Measurements from ENCODE around the gene TCF7L2.
"Not testable (repeated sequence)": the region's sequence is repeated elsewhere in the genome, so short reads cannot be mapped to it uniquely, and the experiment has no call there.

TCF7L2 gene

DNA sequence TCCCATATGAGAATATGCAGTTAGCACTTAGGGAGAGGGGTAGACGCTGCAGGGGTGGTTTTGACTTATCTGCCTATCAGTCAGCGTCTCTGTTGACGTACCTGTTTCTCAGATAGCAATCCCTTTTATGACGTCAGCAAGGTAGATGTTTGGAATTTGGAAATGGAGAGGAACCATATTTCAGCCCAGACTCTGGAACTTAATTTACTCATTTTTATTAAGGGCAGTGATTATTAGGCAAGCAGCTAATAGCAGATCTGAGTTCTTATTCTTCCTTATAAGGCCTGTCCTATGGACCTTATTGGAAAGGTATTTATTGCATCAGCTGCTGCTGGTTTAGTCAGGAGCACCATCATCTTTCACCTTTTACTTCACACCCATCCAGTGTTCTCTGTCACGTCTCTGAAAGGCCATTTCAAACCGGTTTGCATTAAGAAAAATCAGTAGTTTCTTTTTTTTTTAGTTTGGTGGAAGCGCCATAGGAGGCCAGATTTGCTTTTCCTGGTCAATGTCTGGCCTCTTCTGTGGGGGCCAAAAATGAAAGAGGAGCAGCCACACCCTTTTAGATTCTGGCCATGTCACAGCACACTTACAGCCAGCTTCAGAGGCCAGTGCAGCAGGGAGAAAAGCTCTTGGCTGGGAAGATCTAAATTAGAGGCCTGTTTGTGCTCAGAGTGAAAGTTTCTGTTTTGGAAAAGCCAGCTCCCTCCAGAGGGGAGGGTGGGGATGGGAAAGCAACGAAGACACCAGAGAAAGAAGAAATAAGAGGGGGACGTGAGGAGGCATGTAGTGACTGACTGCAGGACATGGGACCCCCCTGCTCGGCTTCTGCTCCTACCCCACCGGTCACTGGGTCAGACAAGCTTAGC, 146.3 kb downstream of the TCF7L2 start:
- H3K36me3 ChIP-seq (ENCODE audit: control insufficient read depth in 1 of 2, insufficient read depth in 2 of 2, low read length in 2 of 2) = peaks cover 4 to 15% of the 10 kb centered on the region in 2 donors
- H3K9me3 ChIP-seq (ENCODE audit: control insufficient read depth in 1 of 2, low read length in 2 of 2) = no peaks in the 10 kb centered on the region
- peak overlapping the region; percentile 5 for H3K27ac ChIP-seq (ENCODE audit: low read depth, low read length)
- peak overlapping the region in 1 of 2 donors; percentile 10 for H3K9ac ChIP-seq (ENCODE audit: low read depth in 1 of 2, low read length in 2 of 2)
- no peak overlapping the region for H3K4me3 ChIP-seq (ENCODE audit: low read depth in 1 of 2, low read length in 2 of 2)
- H3K4me1 ChIP-seq (ENCODE audit: control insufficient read depth in 1 of 2, insufficient read depth in 2 of 2, low read length in 2 of 2) = peaks cover 40 to 50% of the 10 kb centered on the region in 2 donors
- H3K27me3 ChIP-seq (ENCODE audit: control insufficient read depth in 1 of 2, insufficient read depth in 2 of 2, low read length in 2 of 2) = no peaks in the 10 kb centered on the region

DNA sequence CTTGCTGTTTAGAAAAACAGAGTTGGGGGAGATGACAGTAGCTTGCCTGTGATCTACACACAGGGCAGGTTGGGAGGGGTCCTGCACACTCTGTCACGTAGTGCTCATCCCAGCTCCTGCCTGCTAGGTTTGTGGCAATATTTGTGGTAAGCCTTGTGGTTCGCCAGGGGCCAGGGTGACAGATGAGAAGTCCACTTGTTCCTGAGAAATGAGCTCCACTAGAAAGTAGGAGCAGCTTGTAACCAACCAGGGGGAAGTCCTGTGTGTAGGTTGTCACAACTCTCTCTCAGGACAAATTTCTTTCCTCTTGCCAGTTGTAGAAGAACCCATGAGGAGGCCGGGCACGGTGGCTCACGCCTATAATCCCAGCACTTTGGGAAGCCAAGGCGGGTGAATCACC, 147.0 kb downstream of the TCF7L2 start:
- Histone ChIP-seq H3K4me1 (ENCODE audit: control insufficient read depth in 1 of 2, insufficient read depth in 2 of 2, low read length in 2 of 2) (peaks cover 34 to 44% of the 10 kb centered on the region in 2 donors), H3K9me3 (ENCODE audit: control insufficient read depth in 1 of 2, low read length in 2 of 2) (no peaks in the 10 kb centered on the region), H3K36me3 (ENCODE audit: control insufficient read depth in 1 of 2, insufficient read depth in 2 of 2, low read length in 2 of 2) (peaks cover 4 to 15% of the 10 kb centered on the region in 2 donors), H3K27ac (ENCODE audit: low read depth, low read length) (peak overlapping the region; percentile 5), H3K9ac (ENCODE audit: low read depth in 1 of 2, low read length in 2 of 2) (peak overlapping the region in 1 of 2 donors; percentile 10), H3K4me3 (ENCODE audit: low read depth in 1 of 2, low read length in 2 of 2) (no peak overlapping the region), H3K27me3 (ENCODE audit: control insufficient read depth in 1 of 2, insufficient read depth in 2 of 2, low read length in 2 of 2) (no peaks in the 10 kb centered on the region)

DNA sequence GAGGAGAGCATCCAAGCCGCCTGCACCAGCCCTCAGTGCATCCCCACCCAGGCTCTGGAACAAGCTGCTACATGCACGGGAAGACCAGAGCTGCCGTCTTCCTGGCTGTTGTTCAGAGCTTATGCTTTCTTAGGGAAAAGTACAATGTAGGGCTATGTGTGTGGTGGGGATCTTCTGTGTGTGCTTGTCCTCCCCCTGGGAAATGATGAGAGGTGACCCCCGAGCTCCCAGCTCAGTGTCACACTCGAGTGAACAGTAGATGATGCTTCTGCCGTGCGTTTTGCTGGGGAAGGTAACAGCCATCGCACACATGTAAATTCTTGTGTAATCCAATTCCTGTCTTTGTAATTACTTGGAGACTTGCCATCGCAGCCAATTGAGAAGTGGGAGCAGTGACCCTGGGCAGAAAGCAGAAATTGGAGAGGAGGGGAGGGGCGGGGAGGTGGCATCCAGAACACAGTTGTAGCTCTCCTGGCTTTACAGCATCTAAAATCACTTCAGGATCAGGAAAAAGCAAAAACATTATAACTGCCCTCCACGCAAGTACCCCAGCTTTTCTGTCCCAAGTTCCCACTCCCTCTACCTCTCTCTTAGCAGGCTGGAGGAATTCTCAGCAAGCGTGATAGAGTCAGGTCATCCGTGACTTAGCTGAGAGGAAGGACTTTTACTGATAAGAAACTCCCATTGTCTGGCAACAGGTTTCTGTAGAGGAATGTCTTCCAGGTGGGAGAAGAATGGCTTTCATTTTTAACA, 149.6 kb downstream of the TCF7L2 start:
- Histone ChIP-seq H3K9me3 (ENCODE audit: control insufficient read depth in 1 of 2, low read length in 2 of 2) (no peaks in the 10 kb centered on the region), H3K4me3 (ENCODE audit: low read depth in 1 of 2, low read length in 2 of 2) (no peak overlapping the region), H3K27me3 (ENCODE audit: control insufficient read depth in 1 of 2, insufficient read depth in 2 of 2, low read length in 2 of 2) (no peaks in the 10 kb centered on the region), H3K9ac (ENCODE audit: low read depth in 1 of 2, low read length in 2 of 2) (no peak overlapping the region), H3K27ac (ENCODE audit: low read depth, low read length) (no peak overlapping the region), H3K4me1 (ENCODE audit: control insufficient read depth in 1 of 2, insufficient read depth in 2 of 2, low read length in 2 of 2) (peaks cover 19 to 30% of the 10 kb centered on the region in 2 donors), H3K36me3 (ENCODE audit: control insufficient read depth in 1 of 2, insufficient read depth in 2 of 2, low read length in 2 of 2) (peaks cover 4 to 16% of the 10 kb centered on the region in 2 donors)

DNA sequence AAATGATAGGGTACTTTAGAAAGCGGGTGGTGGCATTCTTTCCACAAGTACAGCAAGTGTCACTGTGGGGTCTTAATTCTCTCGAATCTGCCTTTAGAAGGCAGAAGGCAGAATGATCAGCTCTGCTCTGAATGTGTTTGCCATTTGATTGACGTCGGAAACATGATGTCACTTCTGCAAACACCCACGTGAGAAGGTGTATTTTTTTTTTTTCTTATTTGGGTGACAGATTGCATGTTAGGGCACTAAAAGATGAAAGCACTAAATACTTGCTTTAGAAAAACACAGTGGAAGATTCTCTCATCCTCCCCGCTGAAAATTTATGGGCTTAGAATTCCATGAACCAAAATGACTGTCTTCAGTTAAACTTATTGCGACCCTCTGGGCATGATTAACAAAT, 150.2 kb downstream of the TCF7L2 start:
- no peaks in the 10 kb centered on the region for H3K27me3 ChIP-seq (ENCODE audit: control insufficient read depth in 1 of 2, insufficient read depth in 2 of 2, low read length in 2 of 2)
- H3K36me3 ChIP-seq (ENCODE audit: control insufficient read depth in 1 of 2, insufficient read depth in 2 of 2, low read length in 2 of 2) = peaks cover 4 to 21% of the 10 kb centered on the region in 2 donors
- H3K9me3 ChIP-seq (ENCODE audit: control insufficient read depth in 1 of 2, low read length in 2 of 2) = no peaks in the 10 kb centered on the region
- no peak overlapping the region for H3K9ac ChIP-seq (ENCODE audit: low read depth in 1 of 2, low read length in 2 of 2)
- H3K27ac ChIP-seq (ENCODE audit: low read depth, low read length) = no peak overlapping the region
- H3K4me1 ChIP-seq (ENCODE audit: control insufficient read depth in 1 of 2, insufficient read depth in 2 of 2, low read length in 2 of 2) = peaks cover 19 to 29% of the 10 kb centered on the region in 2 donors
- H3K4me3 ChIP-seq (ENCODE audit: low read depth in 1 of 2, low read length in 2 of 2) = no peak overlapping the region

DNA sequence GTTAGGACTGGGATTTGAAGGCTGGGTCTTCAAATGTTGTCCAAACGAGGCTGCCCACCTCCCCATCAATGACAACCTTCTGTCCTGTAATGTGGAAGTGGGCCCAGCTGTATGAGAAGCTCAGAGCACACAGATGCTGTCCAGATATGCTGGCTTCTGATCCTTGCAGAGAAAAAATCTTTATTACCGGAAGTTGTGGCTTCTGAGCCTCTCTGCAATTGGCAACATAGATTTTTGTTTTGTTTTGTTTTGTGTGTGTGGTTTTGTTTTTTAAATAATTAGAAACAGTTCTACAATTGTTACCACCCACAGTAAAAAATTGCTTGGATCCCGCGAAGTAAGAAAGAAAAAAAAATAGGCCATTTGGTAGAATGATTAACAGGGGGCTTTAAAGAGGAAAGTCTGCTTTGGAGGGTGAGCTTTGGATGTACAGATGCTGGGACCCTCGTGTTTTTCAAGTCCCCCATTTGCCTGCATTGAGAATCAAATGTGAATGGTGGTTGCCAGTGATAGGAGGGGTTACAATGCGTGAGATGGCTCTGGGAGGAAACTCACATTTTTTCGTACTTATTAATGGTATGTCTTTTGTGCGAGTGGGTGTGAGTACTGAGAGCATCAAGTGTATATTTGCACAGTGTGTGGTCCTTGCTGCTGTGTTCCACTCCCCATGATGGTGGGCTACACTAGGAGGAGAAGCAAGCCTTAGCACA, 153.2 kb downstream of the TCF7L2 start:
- Histone ChIP-seq H3K9ac (ENCODE audit: low read depth in 1 of 2, low read length in 2 of 2) (no peak overlapping the region), H3K4me3 (ENCODE audit: low read depth in 1 of 2, low read length in 2 of 2) (no peak overlapping the region), H3K9me3 (ENCODE audit: control insufficient read depth in 1 of 2, low read length in 2 of 2) (no peaks in the 10 kb centered on the region), H3K36me3 (ENCODE audit: control insufficient read depth in 1 of 2, insufficient read depth in 2 of 2, low read length in 2 of 2) (peaks cover 4 to 23% of the 10 kb centered on the region in 2 donors), H3K27ac (ENCODE audit: low read depth, low read length) (no peak overlapping the region), H3K4me1 (ENCODE audit: control insufficient read depth in 1 of 2, insufficient read depth in 2 of 2, low read length in 2 of 2) (peaks cover 9 to 11% of the 10 kb centered on the region in 2 donors), H3K27me3 (ENCODE audit: control insufficient read depth in 1 of 2, insufficient read depth in 2 of 2, low read length in 2 of 2) (no peaks in the 10 kb centered on the region)

DNA sequence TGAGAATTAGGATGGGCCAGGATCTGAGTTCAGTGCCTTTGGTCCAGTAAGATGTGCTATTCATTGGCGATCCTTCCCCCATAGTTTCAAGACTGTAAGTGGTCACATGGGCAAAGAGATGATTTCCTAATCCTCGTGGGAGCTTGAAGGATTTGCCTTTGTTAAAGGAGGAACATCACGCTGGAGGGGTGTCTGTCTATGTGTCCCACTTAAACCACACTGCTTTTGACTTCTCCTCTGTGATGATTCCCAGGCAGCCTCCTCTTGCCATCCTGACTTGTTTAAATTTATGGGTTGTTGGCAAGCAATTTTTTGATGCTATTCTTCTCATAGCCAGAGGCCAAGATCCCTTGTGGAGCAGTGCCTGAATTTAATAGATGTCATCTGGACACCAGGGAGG, 154.0 kb downstream of the TCF7L2 start:
- no peak overlapping the region for H3K4me3 ChIP-seq (ENCODE audit: low read depth in 1 of 2, low read length in 2 of 2)
- H3K27ac ChIP-seq (ENCODE audit: low read depth, low read length) = no peak overlapping the region
- H3K9ac ChIP-seq (ENCODE audit: low read depth in 1 of 2, low read length in 2 of 2) = no peak overlapping the region
- peaks cover 9 to 11% of the 10 kb centered on the region in 2 donors for H3K4me1 ChIP-seq (ENCODE audit: control insufficient read depth in 1 of 2, insufficient read depth in 2 of 2, low read length in 2 of 2)
- H3K9me3 ChIP-seq (ENCODE audit: control insufficient read depth in 1 of 2, low read length in 2 of 2) = no peaks in the 10 kb centered on the region
- H3K27me3 ChIP-seq (ENCODE audit: control insufficient read depth in 1 of 2, insufficient read depth in 2 of 2, low read length in 2 of 2) = no peaks in the 10 kb centered on the region
- H3K36me3 ChIP-seq (ENCODE audit: control insufficient read depth in 1 of 2, insufficient read depth in 2 of 2, low read length in 2 of 2) = peaks cover 4 to 19% of the 10 kb centered on the region in 2 donors

DNA sequence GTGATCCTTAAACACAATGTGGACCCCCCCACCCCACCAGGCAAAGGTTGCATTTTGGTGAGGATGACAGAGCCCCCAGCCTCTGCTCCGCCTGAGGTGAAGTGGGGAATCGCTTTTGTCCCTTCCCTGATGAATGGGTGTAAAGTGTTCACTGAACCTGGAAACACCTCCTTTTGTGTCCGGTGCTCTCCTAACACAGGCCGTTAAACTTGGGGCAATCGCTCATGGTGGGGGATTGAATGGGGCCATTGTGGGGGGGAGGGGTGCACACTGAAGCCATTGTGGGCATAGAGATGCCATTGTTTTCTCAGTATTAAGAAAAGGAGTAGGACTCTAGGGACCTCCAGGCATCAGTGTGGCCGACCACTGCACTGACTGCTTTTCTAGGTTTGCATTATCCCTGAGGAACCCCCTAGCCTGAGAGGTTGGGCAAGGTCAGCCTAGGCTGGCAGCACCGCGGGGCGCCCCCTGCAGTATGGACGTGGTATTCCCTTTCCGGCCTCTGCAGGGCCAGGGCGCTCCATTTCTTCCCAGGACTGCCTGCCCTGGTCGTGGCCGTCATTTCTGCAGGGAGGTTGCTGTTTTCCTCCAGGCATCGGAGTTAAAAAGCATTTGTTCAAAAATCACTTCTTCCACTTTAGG, 158.3 kb downstream of the TCF7L2 start:
- peaks cover 0 to 10% of the 10 kb centered on the region in 2 donors for H3K36me3 ChIP-seq (ENCODE audit: control insufficient read depth in 1 of 2, insufficient read depth in 2 of 2, low read length in 2 of 2)
- H3K9me3 ChIP-seq (ENCODE audit: control insufficient read depth in 1 of 2, low read length in 2 of 2) = no peaks in the 10 kb centered on the region
- H3K4me1 ChIP-seq (ENCODE audit: control insufficient read depth in 1 of 2, insufficient read depth in 2 of 2, low read length in 2 of 2) = peaks cover 13 to 15% of the 10 kb centered on the region in 2 donors
- no peak overlapping the region for H3K9ac ChIP-seq (ENCODE audit: low read depth in 1 of 2, low read length in 2 of 2)
- no peaks in the 10 kb centered on the region for H3K27me3 ChIP-seq (ENCODE audit: control insufficient read depth in 1 of 2, insufficient read depth in 2 of 2, low read length in 2 of 2)
- no peak overlapping the region for H3K4me3 ChIP-seq (ENCODE audit: low read depth in 1 of 2, low read length in 2 of 2)
- no peak overlapping the region for H3K27ac ChIP-seq (ENCODE audit: low read depth, low read length)

DNA sequence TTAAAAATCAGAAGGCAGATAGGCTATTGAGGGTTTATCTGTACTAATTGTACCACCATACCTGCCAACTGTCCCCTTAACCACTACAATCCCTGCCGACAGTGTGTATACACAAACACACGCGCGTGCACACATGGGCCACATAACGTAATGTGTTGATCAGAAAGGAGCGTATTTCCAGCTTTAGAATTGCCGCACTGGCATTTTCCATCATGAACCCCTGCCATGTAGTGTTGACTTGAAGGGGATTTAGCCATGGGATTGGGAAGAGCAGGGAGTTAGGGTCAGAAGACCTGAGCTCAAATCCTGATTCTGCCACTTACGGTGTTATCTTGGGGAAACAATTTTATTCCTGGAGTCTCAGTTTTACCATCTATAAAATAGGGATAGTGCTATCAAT, 158.9 kb downstream of the TCF7L2 start:
- no peak overlapping the region for H3K27ac ChIP-seq (ENCODE audit: low read depth, low read length)
- no peak overlapping the region for H3K9ac ChIP-seq (ENCODE audit: low read depth in 1 of 2, low read length in 2 of 2)
- H3K4me1 ChIP-seq (ENCODE audit: control insufficient read depth in 1 of 2, insufficient read depth in 2 of 2, low read length in 2 of 2) = peaks cover 8 to 15% of the 10 kb centered on the region in 2 donors
- H3K27me3 ChIP-seq (ENCODE audit: control insufficient read depth in 1 of 2, insufficient read depth in 2 of 2, low read length in 2 of 2) = no peaks in the 10 kb centered on the region
- no peak overlapping the region for H3K4me3 ChIP-seq (ENCODE audit: low read depth in 1 of 2, low read length in 2 of 2)
- no peaks in the 10 kb centered on the region for H3K9me3 ChIP-seq (ENCODE audit: control insufficient read depth in 1 of 2, low read length in 2 of 2)
- H3K36me3 ChIP-seq (ENCODE audit: control insufficient read depth in 1 of 2, insufficient read depth in 2 of 2, low read length in 2 of 2) = peaks cover 0 to 10% of the 10 kb centered on the region in 2 donors

DNA sequence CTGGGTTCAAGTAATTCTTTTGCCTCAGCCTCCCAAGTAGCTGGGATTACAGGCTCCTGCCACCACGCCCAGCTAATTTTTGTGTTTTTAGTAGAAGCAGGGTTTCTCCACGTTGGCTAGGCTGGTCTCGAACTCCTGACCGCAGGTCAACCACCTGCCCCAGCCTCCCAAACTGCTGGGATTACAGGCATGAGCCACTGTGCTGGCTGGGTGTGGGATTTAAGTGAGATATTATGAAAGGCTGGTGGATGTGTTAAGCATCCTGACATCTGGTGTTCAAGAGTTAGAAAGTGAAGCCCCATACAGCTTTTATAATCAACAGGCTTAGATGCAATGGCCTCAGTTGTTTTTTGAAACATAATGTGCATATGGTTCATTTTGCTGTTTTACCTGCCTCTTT, 159.4 kb downstream of the TCF7L2 start:
- not testable (repeated sequence) for H3K27ac ChIP-seq (ENCODE audit: low read depth, low read length); H3K4me3 ChIP-seq (ENCODE audit: low read depth in 1 of 2, low read length in 2 of 2); H3K36me3 ChIP-seq (ENCODE audit: control insufficient read depth in 1 of 2, insufficient read depth in 2 of 2, low read length in 2 of 2); H3K9me3 ChIP-seq (ENCODE audit: control insufficient read depth in 1 of 2, low read length in 2 of 2); H3K9ac ChIP-seq (ENCODE audit: low read depth in 1 of 2, low read length in 2 of 2); H3K27me3 ChIP-seq (ENCODE audit: control insufficient read depth in 1 of 2, insufficient read depth in 2 of 2, low read length in 2 of 2)
- peaks cover 7 to 20% of the 10 kb centered on the region in 2 donors for H3K4me1 ChIP-seq (ENCODE audit: control insufficient read depth in 1 of 2, insufficient read depth in 2 of 2, low read length in 2 of 2)
